K562 (cell line): ENCODE data around the gene TRIO. TPM values are rescaled to one million over a fixed set of nuclear protein-coding genes. Genes with fewer than 3 reads are reported as not detected.

Source experiments
- ATF1 ChIP-seq, 2 experiments: fragments of 450-650 bp in 1 of 2; IDR thresholded peaks; 2 replicates each; pipeline ENCODE4 v1.6.1; 2016; ENCODE audit warnings: missing compliant biosample characterization in 1 of 2, missing genetic modification characterization in 1 of 2
- ATF7 ChIP-seq: fragments of 450-650 bp; IDR thresholded peaks from 2 replicates; pipeline ENCODE4 v1.7.1; 2014; ENCODE audit warnings: mild to moderate bottlenecking, moderate library complexity
- CBX3 ChIP-seq, 2 experiments: IDR thresholded peaks; 1 replicate in 1 of 2; 2 replicates in 1 of 2; pipeline ENCODE4 v1.6.1; 2012; ENCODE audit warnings: inconsistent platforms in 2 of 2, low read length in 2 of 2, borderline replicate concordance in 1 of 2, control low read depth in 1 of 2
- FOSL1 ChIP-seq: fragments of 200-800 bp; sonication (Bioruptor generic); conservative IDR thresholded peaks from 2 replicates; pipeline ENCODE4 v1.6.1; 2016; ENCODE audit warnings: missing genetic modification characterization, missing compliant biosample characterization
- GABPA ChIP-seq: fragments of 200-800 bp; sonication (Bioruptor generic); conservative IDR thresholded peaks from 2 replicates; pipeline ENCODE4 v1.6.1; 2016; ENCODE audit warnings: low read depth, missing genetic modification characterization, missing compliant biosample characterization
- HES1 ChIP-seq: fragments of 450-650 bp; IDR thresholded peaks from 2 replicates; pipeline ENCODE4 v1.6.1; 2016; ENCODE audit warnings: low read depth, mild to moderate bottlenecking, moderate library complexity
- IFI16 ChIP-seq: fragments of 250-450 bp; sonication (Bioruptor Pico); IDR thresholded peaks from 2 replicates; pipeline ENCODE4 v2.1.2; 2022; ENCODE audit warnings: mild to moderate bottlenecking, inconsistent platforms
- ILF3 ChIP-seq: fragments of 450-650 bp; IDR thresholded peaks from 2 replicates; pipeline ENCODE4 v1.6.1; 2018; ENCODE audit warnings: antibody characterized with exemption, mild to moderate bottlenecking, moderate library complexity, borderline replicate concordance
- JUNB ChIP-seq: fragments of 450-650 bp; formaldehyde crosslinking; conservative IDR thresholded peaks from 2 replicates; pipeline ENCODE4 v1.4.0; 2020; ENCODE audit warnings: mild to moderate bottlenecking
- MBD1 ChIP-seq: fragments of 250-450 bp; sonication (Bioruptor Pico); IDR thresholded peaks from 2 replicates; pipeline ENCODE4 v1.8.0; 2022; ENCODE audit warnings: inconsistent platforms
- NFRKB ChIP-seq: fragments of 450-650 bp; IDR thresholded peaks from 2 replicates; pipeline ENCODE4 v1.6.1; 2016; ENCODE audit warnings: low read depth
- SP1 ChIP-seq: sonication (generic); formaldehyde crosslinking; IDR thresholded peaks from 2 replicates; pipeline ENCODE4 v1.8.1; 2022; ENCODE audit warnings: mild to moderate bottlenecking, missing genetic modification reagents
- ZBTB17 ChIP-seq: fragments of 450-650 bp; formaldehyde crosslinking; IDR thresholded peaks from 2 replicates; pipeline ENCODE4 v1.4.0; 2020; ENCODE audit warnings: mild to moderate bottlenecking
- ZNF174 ChIP-seq: fragments of 250-450 bp; sonication (Bioruptor Pico); IDR thresholded peaks from 2 replicates; pipeline ENCODE4 v1.4.0; 2020; ENCODE audit warnings: mild to moderate bottlenecking
- ZNF764 ChIP-seq: fragments of 250-450 bp; sonication (Bioruptor Pico); IDR thresholded peaks from 2 replicates; pipeline ENCODE4 v1.4.0; 2020; ENCODE audit warnings: low read depth, mild to moderate bottlenecking, moderate library complexity
- polyA plus RNA-seq, 8 experiments: library from polyadenylated mRNA; depleted of rRNA in 4 of 8; stranded (reverse) in 5 of 8; unstranded in 3 of 8; fragments of >200 nt; fragmentation: Nextera tagmentation in 2 of 8; fragmentation: Illumina TruSeq in 1 of 8; extraction: Ambion mirVana in 2 of 8; extraction: Trizol in 1 of 8; gene quantifications; 2 replicates each; pipeline versions ENCODE4 v1.2.1 to v1.2.3, GENCODE V29; 2011 to 2014; ENCODE audit warnings: inconsistent platforms in 1 of 8, missing spikeins in 1 of 8
- total RNA-seq, 7 experiments: library from RNA; depleted of rRNA in 6 of 7; stranded (reverse); fragments of >200 nt in 6 of 7; fragmentation: Illumina TruSeq in 2 of 7; extraction: Trizol in 2 of 7; gene quantifications; 2 replicates each; pipeline versions ENCODE4 v1.2.1 to v1.2.3, GENCODE V29; 2011 to 2021; ENCODE audit warnings: low replicate concordance in 1 of 7
- TF ChIP-seq, protein P1 (sequence below): fragments of 250-450 bp; sonication (Bioruptor Pico); IDR thresholded peaks from 2 replicates; pipeline ENCODE4 v1.4.0; 2020
- TF ChIP-seq, protein P2 (sequence below): fragments of 250-450 bp; sonication (Bioruptor Pico); IDR thresholded peaks from 2 replicates; pipeline ENCODE4 v1.9.0; 2021; ENCODE audit warnings: mild to moderate bottlenecking, inconsistent platforms

TRIO gene
- total and polyA plus RNA-seq, 9 of the 15 experiments (the other 6 are each of a cell fraction or from before 2014, with no cell fraction given): 0.24 to 5.0 (median 1.1) TPM

DNA sequence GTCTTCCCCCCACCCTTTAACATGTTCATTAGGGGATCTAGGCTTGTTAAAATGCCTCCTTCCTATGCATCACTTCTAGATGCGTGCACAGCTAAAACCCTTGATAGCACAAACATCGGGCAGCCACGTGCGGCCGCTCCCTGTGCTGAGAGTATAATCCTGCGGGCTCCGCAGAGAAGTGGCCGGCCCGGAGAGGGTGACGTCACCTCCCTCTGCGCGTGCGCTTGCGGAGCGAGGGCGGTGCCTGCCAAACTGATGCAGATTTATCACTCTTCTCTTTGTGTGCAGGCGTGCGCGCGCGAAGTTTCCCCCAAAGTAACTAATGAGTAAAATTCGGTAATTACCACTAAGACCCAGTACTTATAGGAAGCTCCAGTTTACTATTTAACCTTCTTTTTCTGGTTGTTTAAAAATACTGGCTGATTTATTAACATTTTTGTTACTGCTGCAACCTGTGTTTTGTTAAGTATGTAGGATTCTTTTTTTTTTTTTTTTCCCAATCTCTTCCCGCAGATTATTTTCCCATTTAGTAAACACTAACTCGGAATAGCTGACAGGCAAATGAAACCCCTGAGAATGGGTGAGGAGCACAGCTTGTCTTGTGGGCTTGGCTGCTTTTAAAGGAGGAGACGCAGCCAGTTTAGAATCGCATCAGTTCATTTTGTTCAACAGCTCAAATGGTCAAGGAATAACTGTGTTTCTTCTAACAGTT, 121.6 kb downstream of the TRIO start (continued):
- TF ChIP-seq, protein P1, sequence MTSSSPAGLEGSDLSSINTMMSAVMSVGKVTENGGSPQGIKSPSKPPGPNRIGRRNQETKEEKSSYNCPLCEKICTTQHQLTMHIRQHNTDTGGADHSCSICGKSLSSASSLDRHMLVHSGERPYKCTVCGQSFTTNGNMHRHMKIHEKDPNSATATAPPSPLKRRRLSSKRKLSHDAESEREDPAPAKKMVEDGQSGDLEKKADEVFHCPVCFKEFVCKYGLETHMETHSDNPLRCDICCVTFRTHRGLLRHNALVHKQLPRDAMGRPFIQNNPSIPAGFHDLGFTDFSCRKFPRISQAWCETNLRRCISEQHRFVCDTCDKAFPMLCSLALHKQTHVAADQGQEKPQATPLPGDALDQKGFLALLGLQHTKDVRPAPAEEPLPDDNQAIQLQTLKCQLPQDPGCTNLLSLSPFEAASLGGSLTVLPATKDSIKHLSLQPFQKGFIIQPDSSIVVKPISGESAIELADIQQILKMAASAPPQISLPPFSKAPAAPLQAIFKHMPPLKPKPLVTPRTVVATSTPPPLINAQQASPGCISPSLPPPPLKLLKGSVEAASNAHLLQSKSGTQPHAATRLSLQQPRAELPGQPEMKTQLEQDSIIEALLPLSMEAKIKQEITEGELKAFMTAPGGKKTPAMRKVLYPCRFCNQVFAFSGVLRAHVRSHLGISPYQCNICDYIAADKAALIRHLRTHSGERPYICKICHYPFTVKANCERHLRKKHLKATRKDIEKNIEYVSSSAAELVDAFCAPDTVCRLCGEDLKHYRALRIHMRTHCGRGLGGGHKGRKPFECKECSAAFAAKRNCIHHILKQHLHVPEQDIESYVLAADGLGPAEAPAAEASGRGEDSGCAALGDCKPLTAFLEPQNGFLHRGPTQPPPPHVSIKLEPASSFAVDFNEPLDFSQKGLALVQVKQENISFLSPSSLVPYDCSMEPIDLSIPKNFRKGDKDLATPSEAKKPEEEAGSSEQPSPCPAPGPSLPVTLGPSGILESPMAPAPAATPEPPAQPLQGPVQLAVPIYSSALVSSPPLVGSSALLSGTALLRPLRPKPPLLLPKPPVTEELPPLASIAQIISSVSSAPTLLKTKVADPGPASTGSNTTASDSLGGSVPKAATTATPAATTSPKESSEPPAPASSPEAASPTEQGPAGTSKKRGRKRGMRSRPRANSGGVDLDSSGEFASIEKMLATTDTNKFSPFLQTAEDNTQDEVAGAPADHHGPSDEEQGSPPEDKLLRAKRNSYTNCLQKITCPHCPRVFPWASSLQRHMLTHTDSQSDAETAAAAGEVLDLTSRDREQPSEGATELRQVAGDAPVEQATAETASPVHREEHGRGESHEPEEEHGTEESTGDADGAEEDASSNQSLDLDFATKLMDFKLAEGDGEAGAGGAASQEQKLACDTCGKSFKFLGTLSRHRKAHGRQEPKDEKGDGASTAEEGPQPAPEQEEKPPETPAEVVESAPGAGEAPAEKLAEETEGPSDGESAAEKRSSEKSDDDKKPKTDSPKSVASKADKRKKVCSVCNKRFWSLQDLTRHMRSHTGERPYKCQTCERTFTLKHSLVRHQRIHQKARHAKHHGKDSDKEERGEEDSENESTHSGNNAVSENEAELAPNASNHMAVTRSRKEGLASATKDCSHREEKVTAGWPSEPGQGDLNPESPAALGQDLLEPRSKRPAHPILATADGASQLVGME (CRISPR knock-in tag): no peak
- TF ChIP-seq, protein P2, sequence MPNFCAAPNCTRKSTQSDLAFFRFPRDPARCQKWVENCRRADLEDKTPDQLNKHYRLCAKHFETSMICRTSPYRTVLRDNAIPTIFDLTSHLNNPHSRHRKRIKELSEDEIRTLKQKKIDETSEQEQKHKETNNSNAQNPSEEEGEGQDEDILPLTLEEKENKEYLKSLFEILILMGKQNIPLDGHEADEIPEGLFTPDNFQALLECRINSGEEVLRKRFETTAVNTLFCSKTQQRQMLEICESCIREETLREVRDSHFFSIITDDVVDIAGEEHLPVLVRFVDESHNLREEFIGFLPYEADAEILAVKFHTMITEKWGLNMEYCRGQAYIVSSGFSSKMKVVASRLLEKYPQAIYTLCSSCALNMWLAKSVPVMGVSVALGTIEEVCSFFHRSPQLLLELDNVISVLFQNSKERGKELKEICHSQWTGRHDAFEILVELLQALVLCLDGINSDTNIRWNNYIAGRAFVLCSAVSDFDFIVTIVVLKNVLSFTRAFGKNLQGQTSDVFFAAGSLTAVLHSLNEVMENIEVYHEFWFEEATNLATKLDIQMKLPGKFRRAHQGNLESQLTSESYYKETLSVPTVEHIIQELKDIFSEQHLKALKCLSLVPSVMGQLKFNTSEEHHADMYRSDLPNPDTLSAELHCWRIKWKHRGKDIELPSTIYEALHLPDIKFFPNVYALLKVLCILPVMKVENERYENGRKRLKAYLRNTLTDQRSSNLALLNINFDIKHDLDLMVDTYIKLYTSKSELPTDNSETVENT (CRISPR knock-in tag): no peak
- peak in 1 of 2 experiments; percentile 69; a peak in 1 of 3 replicates for TF ChIP-seq CBX3 (IDR thresholded peaks at IDR 0.05; ENCODE audit: borderline replicate concordance in 1 of 2, low read length in 2 of 2)
- no peak for TF ChIP-seq SP1
- no peak for TF ChIP-seq ILF3
- no peak for TF ChIP-seq ZNF174 (CRISPR knock-in tag)
- TF ChIP-seq NFRKB: no peak
- TF ChIP-seq MBD1 (CRISPR knock-in tag): no peak
- TF ChIP-seq HES1: peak; percentile 62; the same call in 1 of the 2 replicates
- TF ChIP-seq ATF7: peak; percentile 99
- TF ChIP-seq ZNF764 (CRISPR knock-in tag): no peak
- peak; percentile 97 for TF ChIP-seq JUNB (CRISPR knock-in tag)
- TF ChIP-seq GABPA (tag): 0 out of 2 replicates have a peak, but pooled peaks have one; percentile 19
- peak; percentile 51; the same call in 1 of the 2 replicates for TF ChIP-seq FOSL1 (tag)
- 0 out of 2 replicates have a peak, but pooled peaks have one; percentile 26 for TF ChIP-seq ATF1 (CRISPR knock-in tag; IDR thresholded peaks at IDR 0.05)
- peak; percentile 92 for TF ChIP-seq ATF1 (tag; IDR thresholded peaks at IDR 0.05)
- TF ChIP-seq IFI16 (CRISPR knock-in tag): no peak
- no peak for TF ChIP-seq ZBTB17
